Sigmoid colon (tissue), 7 donors: Measurements from ENCODE around the gene ZFAND3. TPM values are rescaled to one million over a fixed set of nuclear protein-coding genes. Genes with fewer than 3 reads are reported as not detected.

Source experiments
- DNase-seq: peaks from one replicate; pipeline ENCODE4 v3.0.0-alpha.2; 2019
- H3K27ac ChIP-seq, 4 donors: fragments of 200-600 bp; sonication (generic); one replicate each; pipeline ENCODE4 v1.5.1; 2016 to 2019; ENCODE audit warnings: mild to moderate bottlenecking in 1 of 4
- H3K27me3 ChIP-seq, 3 donors: fragments of 200-600 bp; sonication (generic); one replicate each; pipeline ENCODE4 v1.5.1; 2019; ENCODE audit warnings: mild to moderate bottlenecking in 1 of 3
- H3K36me3 ChIP-seq, 4 donors: fragments of 200-600 bp; sonication (generic); one replicate each; pipeline ENCODE4 v1.5.1; 2016 to 2019
- H3K4me1 ChIP-seq, 4 donors: fragments of 200-600 bp; sonication (generic); one replicate each; pipeline ENCODE4 v1.5.1; 2017 to 2019
- H3K4me3 ChIP-seq, 4 donors: fragments of 200-600 bp; sonication (generic); one replicate each; pipeline ENCODE4 v1.5.1; 2017 to 2019; ENCODE audit warnings: mild to moderate bottlenecking in 2 of 4, moderate library complexity in 1 of 4
- H3K9me3 ChIP-seq, 4 donors: fragments of 200-600 bp in 3 of 4; sonication (generic) in 3 of 4; one replicate each; pipeline versions ENCODE4 v1.5.1 to v1.6.1; 2013 to 2019
- CTCF ChIP-seq, 4 experiments: fragments of 450-650 bp in 3 of 4; fragments of 200-600 bp in 1 of 4; IDR thresholded peaks; one replicate each; pipeline ENCODE4 v1.5.1; 2016 to 2019; ENCODE audit warnings: antibody characterized with exemption in 4 of 4, mild to moderate bottlenecking in 3 of 4, moderate library complexity in 2 of 4
- EP300 ChIP-seq, 4 donors: sonication (generic); formaldehyde crosslinking; IDR thresholded peaks; one replicate each; pipeline ENCODE4 v1.6.1; 2017; ENCODE audit warnings: antibody characterized with exemption in 4 of 4
- POLR2A ChIP-seq, 2 donors: fragments of 450-650 bp; IDR thresholded peaks; one replicate each; pipeline ENCODE4 v1.6.1; 2016; ENCODE audit warnings: antibody characterized with exemption in 2 of 2, mild to moderate bottlenecking in 2 of 2, moderate library complexity in 2 of 2
- POLR2AphosphoS5 ChIP-seq, 4 donors: sonication (generic); formaldehyde crosslinking; IDR thresholded peaks; one replicate each; pipeline ENCODE4 v1.6.1; 2017; ENCODE audit warnings: antibody characterized with exemption in 4 of 4
- WGBS, 2 donors: extraction: QIAGEN DNeasy Blood & Tissue Kit; methylation state at CpG; one replicate each; pipeline ENCODE4 v1.1.7; 2013; 5-methylcytosine and 5-hydroxymethylcytosine counted together
- intact Hi-C: fragments of 100-400 bp; cut with DNase I; formaldehyde crosslinking; loops from one replicate; pipeline ENCODE4 v1.15.1; 2023
- polyA plus RNA-seq, 3 donors: library from polyadenylated mRNA; stranded (reverse); fragments of 200-250 nt; gene quantifications; one replicate each; pipeline ENCODE4 v1.2.3, GENCODE V29; 2013
- total RNA-seq, 4 donors: library from RNA; depleted of rRNA; stranded (reverse); fragments of >200 nt; gene quantifications; one replicate each; pipeline ENCODE4 v1.1.0, GENCODE V29; 2016
- donor health status: healthy with polysubstance abuse.
- donor health status: Bipolar disorder and iron deficiency.
- donor health status: healthy.

Gene ZFAND3
- total and polyA plus RNA-seq, 7 donors, result 32.4 to 54.8 (median 39.0) TPM

- Histone ChIP-seq H3K27me3 (no peaks in the 10 kb centered on the region), H3K9me3 (no peaks in the 10 kb centered on the region), H3K27ac (no peak overlapping the region), H3K4me3 (no peak overlapping the region), H3K36me3 (peaks cover 0 to 4% (median 0%) of the 10 kb centered on the region in 4 donors), H3K4me1 (peaks cover 0 to 32% (median 17%) of the 10 kb centered on the region in 4 donors)
- intact Hi-C loops, result no loop called here
- 95 to 98% methylated on average over 5 of the region's 5 CpGs for WGBS, 2 donors
- DNase-seq, result no peak
- TF ChIP-seq EP300 (IDR thresholded peaks at IDR 0.05) (no peak), POLR2A (IDR thresholded peaks at IDR 0.05) (no peak), POLR2AphosphoS5 (IDR thresholded peaks at IDR 0.05) (no peak), CTCF (IDR thresholded peaks at IDR 0.05) (no peak)
Observed at GRCh38 chr6:37894585-37894984, 75.1 kb downstream of the ZFAND3 start.

GRCh38 chr6:37897321-37897720 lies 77.8 kb downstream of the ZFAND3 start:
- 57 to 86% methylated on average over 5 of the region's 5 CpGs for WGBS, 2 donors
- Histone ChIP-seq H3K27ac (no peak overlapping the region), H3K27me3 (no peaks in the 10 kb centered on the region), H3K36me3 (peaks cover 0 to 4% (median 0%) of the 10 kb centered on the region in 4 donors), H3K4me3 (no peak overlapping the region), H3K4me1 (peaks cover 0 to 22% (median 15%) of the 10 kb centered on the region in 4 donors), H3K9me3 (no peaks in the 10 kb centered on the region)
- DNase-seq, result no peak
- intact Hi-C loops, result no loop called here
- no peak for TF ChIP-seq EP300 (IDR thresholded peaks at IDR 0.05)
- TF ChIP-seq POLR2A (IDR thresholded peaks at IDR 0.05), result no peak
- TF ChIP-seq CTCF (IDR thresholded peaks at IDR 0.05), result no peak
- TF ChIP-seq POLR2AphosphoS5 (IDR thresholded peaks at IDR 0.05), result no peak

GRCh38 chr6:37897818-37898515 lies 78.4 kb downstream of the ZFAND3 start:
- Histone ChIP-seq H3K27me3 (no peaks in the 10 kb centered on the region), H3K36me3 (peaks cover 0 to 4% (median 0%) of the 10 kb centered on the region in 4 donors), H3K9me3 (no peaks in the 10 kb centered on the region), H3K4me3 (no peak overlapping the region), H3K4me1 (peaks cover 0 to 23% (median 15%) of the 10 kb centered on the region in 4 donors), H3K27ac (no peak overlapping the region)
- WGBS, 2 donors, result 37 to 71% methylated on average over 4 of the region's 4 CpGs
- no peak for DNase-seq
- intact Hi-C loops, result no loop called here
- TF ChIP-seq CTCF (IDR thresholded peaks at IDR 0.05) (no peak), POLR2AphosphoS5 (IDR thresholded peaks at IDR 0.05) (no peak), EP300 (IDR thresholded peaks at IDR 0.05) (no peak), POLR2A (IDR thresholded peaks at IDR 0.05) (no peak)

- Histone ChIP-seq H3K27ac (no peak overlapping the region), H3K4me1 (peaks cover 0 to 29% (median 18%) of the 10 kb centered on the region in 4 donors), H3K27me3 (no peaks in the 10 kb centered on the region), H3K36me3 (no peaks in the 10 kb centered on the region), H3K4me3 (no peak overlapping the region), H3K9me3 (no peaks in the 10 kb centered on the region)
- no peak for DNase-seq
- no peak for TF ChIP-seq POLR2AphosphoS5 (IDR thresholded peaks at IDR 0.05)
- WGBS, 2 donors, result 83 to 86% methylated on average over 9 of the region's 9 CpGs
- intact Hi-C loops, result no loop called here
Observed at GRCh38 chr6:37903351-37904340, 84.1 kb downstream of the ZFAND3 start.

- 95 to 97% methylated on average over 3 of the region's 3 CpGs for WGBS, 2 donors
- intact Hi-C loops, result no loop called here
- no peaks in the 10 kb centered on the region for H3K9me3 ChIP-seq
Observed at GRCh38 chr6:37904590-37904989, 85.1 kb downstream of the ZFAND3 start.

More at GRCh38 chr6:37904590-37904989, 85.1 kb downstream of the ZFAND3 start:
- Histone ChIP-seq H3K4me1 (peaks cover 0 to 29% (median 18%) of the 10 kb centered on the region in 4 donors), H3K36me3 (no peaks in the 10 kb centered on the region), H3K4me3 (no peak overlapping the region), H3K27ac (no peak overlapping the region), H3K27me3 (no peaks in the 10 kb centered on the region)
- TF ChIP-seq POLR2AphosphoS5 (IDR thresholded peaks at IDR 0.05) (no peak), CTCF (IDR thresholded peaks at IDR 0.05) (no peak), POLR2A (IDR thresholded peaks at IDR 0.05) (no peak), EP300 (IDR thresholded peaks at IDR 0.05) (no peak)
- no peak for DNase-seq
